M059J (cell line): ENCODE results near the gene C2orf68. TPM values are rescaled to one million over a fixed set of nuclear protein-coding genes. Genes with fewer than 3 reads are reported as not detected.
"Not testable (repeated sequence)": the region's sequence is repeated elsewhere in the genome, so short reads cannot be mapped to it uniquely, and the experiment has no call there.

ENCODE experiments used
- DNase-seq: peaks from one replicate; pipeline ENCODE4 v3.0.0-alpha.2; 2012; ENCODE audit warnings: low read depth
- total RNA-seq: library from RNA; depleted of rRNA; stranded (reverse); fragments of >200 nt; shearing (Covaris generic); gene quantifications from 2 replicates; pipeline ENCODE4 v1.2.3, GENCODE V29; 2014

C2orf68 gene
- total RNA-seq, 1 experiment from 2014 or later = 19.1 TPM

DNA sequence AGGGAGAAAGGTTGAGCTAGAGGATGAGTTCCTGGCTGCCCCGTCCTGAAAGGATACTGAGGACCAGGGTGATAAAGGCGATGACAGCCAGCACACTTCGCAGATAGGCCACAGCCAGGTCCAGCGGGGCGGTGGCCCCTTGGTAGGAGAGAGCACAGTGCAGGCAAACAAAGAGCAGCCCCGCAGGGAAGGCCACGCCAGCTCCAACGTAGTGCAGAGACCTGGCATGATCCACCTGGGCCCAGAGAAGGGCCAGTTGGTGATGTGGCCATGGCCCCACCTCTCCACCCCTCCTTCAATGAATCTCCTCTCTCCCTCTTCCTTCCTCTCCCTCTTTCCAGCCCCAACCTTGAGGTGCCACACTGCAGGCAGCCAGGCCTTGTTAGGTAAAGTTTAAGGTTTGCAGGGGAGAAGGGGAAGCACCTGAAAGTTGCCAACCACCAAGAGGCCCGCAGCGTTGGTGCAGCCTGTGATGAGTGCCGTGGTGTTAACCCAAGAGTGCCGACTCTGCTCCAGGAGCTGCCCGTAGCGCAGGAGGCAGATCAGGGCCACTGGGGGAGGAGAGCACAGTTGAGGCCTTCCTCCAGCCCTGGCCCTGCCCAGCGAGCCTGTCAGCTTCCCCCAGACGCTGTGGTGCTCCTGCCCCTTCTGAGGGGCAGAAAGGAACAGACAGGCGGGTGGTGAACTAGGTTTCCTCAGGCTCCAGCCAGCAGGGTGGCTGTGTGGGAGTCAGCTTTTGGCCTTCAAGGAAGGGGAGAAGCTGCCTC lies 12.2 kb downstream of the C2orf68 start:
- no peak for DNase-seq

DNA sequence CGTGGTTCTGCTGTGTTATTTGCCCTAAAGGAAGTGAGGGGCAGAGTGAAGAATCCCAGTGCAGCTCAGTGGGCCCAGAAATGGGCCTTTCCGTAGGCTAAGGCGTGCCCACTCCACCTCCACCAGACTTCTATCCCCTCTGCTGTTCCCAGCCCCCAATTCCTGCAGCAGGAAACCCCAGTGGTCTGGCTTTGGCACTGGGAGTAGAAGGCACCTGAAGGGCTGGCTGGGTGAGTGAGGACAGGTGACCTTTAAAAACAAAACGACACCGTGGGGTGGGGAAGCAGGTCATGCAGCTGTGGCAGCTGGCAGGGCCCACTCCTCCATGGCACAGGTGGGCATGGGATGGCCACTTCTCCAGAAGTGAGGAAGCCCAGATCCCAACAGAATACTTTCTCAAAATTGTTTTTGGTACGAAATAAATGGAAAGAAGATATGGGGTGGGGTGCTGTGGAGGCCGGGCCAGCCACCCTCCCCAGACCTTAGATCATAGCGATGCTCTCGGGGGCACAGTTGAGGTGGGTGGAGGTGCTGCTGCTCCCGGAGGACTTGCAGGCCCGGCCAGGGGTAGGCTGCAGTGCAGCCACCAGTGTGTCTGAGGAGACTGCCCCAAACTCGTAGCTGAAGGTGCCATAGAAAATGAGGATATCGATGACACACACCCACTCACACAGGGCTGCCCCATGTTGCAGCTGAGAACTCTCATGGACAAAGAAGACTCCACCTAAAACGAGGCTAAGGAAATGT lies 13.1 kb downstream of the C2orf68 start:
- no peak for DNase-seq

DNA sequence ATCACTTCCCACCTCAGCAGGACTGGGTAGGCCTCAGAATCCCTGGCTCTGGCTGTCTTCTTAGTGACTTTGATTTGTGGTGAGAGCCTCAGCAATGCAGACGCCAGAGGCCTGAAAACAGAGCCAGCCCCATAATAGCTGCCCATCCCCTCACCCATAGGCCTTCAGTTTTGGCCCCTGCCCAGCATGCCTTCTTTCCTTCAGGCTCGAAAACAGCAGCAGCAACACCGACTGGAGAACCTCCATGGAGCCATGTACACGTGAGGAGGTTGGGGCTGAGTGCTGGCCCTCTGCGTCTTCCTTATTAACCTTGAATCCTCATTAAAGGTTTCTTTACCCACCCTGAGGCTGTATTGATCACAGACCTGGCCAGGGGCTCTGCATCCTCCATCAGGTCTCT lies 14.6 kb downstream of the C2orf68 start:
- DNase-seq = no peak

DNA sequence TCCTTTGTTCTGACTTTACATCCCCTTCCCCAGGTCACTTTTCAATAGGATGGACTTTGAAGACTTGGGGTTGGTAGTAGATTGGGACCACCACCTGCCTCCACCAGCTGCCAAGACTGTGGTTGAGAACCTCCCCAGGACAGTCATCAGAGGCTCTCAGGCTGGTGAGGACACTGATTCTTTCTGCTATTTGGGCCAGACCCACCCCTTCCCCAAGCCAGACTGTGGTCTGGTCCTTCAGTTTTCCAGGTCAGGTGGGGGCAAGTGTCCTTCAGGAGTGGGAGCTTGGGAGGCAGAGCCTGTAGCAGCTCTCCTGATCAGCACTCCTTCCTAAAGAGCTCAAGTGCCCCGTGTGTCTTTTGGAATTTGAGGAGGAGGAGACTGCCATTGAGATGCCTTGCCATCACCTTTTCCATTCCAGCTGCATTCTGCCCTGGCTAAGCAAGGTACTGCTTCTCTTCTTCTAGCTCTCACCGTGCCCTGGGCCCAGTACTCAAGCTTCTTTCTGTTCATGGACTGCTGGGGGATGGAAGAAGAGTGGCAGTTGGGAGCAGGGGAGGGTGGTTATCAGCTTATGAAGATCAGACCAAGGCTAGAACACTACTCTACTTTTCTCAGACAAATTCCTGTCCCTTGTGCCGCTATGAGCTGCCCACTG lies 15.3 kb downstream of the C2orf68 start:
- no peak for DNase-seq

DNA sequence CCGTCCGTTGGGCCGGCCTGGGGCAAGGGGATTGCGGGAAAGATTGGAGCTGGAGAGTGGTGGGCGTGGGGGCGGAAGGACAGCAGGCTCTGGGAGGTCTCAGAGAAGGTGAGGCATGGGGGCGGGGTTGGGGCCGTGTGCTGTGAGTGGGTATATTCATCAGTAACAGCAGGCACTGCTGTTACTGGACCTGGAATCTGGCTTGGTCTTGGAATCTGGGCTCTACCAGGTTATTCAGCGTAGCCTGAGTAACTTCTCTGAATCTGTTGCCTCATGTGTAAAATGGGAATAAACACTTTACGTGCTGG lies 15.9 kb downstream of the C2orf68 start:
- no peak for DNase-seq

DNA sequence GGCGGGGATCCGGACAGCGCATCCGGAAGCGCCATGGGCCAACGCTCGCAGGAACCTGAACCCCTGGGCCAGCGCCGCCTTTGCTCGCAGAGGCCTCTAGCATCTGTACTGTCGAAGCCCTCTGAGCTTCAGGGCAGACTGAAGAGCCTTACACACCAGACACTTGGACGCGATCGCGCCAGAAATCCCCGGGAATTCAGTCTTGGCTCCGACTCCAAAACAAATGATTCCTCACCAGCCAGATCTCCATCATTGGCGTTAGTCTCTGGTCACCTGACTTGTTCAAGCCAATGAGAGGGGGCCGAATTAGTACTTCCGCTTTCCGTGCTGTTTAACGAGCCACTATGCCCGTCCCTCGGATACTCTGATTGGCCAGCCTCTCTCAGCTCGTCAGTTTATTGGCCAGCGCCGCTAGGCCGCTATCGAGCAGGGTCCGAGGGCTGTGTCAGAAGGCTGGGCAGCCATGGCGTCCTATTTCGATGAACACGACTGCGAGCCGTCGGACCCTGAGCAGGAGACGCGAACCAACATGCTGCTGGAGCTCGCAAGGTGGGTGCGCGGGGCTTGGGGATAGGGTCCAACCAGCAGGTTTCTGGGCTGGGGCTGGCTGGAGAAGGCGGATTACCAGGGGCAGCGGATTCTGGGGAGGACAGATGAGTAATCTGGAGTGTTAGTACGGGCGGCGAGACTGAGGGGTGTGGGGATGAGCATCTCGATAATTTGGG lies 16.4 kb downstream of the C2orf68 start, which contains the start of gene RNF181:
RNF181 (plus strand) TSS at position 445 of the 725 bp plus-strand sequence; CDS start at position 464, 19 bp downstream.
- peak; percentile 98 for DNase-seq

DNA sequence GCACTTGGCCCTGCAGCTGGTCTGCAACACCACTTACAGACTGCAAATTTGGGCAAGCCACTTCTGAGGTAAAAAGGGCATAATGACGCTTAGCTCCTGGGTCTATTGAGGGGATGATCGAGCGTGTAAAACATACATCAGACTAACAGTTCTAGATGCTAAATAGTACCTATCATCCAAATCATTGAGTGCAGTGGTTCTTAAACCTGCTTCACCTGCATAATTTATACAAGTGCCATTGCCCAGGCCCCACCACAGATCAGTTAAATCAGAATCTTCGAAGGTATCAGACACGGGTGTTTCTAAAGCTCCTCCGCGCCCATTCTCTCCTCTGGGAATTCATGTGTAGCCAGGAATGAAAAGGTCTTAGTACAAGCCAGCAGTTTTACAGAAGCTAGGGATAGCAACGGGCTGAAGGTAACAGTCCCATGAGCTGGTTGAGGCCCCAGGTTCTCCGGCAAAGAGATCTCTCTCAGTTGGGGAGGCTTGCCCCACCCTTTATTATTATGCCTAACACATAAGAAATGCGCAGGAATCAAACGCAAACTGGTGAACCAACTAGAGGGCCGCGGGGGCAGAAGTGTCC lies 17.1 kb downstream of the C2orf68 start:
- no peak for DNase-seq

DNA sequence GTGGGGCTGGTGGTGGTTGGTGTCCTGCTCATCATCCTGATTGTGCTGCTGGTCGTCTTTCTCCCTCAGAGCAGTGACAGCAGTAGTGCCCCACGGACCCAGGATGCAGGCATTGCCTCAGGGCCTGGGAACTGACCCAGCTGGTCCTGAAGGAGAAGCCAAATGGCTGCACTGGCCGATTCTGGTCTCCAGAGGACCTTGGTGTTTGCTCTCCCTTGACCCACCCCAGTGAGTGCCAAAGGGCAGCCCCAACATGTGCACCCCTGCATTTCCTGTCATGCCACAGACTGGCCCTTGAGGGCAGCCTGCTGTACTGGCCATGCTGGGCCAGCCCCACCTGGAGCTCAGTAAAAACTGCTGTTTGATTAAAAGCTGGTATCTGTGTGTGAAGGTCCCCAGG lies 18.8 kb downstream of the C2orf68 start:
- DNase-seq = no peak

DNA sequence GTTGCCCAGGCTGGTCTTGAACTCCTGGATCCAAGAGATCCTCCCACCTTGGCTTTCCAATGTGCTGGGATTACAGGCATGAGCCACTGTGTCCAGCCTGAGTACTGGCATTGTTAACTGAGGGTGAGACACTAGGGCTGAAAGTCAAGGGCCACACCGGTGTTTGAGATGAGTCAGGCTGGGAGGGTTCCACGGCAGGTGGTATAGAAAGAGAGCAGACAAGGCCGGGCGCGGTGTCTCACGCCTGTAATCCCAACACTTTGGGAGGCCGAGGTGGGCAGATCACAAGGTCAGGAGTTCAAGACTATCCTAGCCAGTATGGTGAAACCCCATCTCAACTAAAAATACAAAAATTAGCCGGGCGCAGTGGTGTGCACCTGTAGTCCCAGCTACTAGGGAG lies 19.6 kb downstream of the C2orf68 start:
- not testable (repeated sequence) for DNase-seq

DNA sequence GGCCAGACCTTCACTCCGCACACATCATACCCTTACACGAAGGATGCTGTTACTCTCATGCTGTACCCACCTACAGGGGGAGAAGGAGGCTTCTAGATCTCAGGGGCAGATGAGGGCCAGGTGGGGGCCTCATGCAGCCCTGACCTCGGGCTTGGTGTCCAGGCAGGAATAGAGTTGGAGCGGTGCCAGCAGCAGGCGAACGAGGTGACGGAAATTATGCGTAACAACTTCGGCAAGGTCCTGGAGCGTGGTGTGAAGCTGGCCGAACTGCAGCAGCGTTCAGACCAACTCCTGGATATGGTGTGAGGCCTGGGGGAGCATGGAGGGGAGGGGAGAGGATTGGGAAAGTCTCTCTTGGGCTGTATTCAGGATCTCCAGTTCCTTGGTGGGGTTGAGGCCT lies 20.3 kb downstream of the C2orf68 start:
- DNase-seq = no peak

DNA sequence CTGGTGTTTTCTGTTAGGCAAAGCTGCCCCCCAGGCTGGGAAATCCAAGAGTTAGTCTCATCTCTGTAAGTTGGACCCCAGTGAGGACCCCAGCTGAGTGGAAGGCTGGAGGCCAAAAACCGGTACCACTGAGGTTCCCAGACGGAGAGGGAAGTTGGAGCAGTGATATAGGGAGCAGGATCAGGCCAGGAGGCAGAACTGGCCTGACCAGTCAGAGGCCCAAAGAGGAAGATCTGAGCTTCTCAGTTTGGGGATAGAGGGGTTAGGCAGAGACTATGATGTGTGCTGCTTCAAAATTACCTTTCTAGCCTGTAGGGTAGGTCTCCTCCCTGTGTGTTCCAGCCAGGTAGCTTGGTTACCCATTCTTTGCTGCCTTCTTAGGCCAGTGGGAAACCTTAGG lies 20.9 kb downstream of the C2orf68 start:
- DNase-seq = no peak

DNA sequence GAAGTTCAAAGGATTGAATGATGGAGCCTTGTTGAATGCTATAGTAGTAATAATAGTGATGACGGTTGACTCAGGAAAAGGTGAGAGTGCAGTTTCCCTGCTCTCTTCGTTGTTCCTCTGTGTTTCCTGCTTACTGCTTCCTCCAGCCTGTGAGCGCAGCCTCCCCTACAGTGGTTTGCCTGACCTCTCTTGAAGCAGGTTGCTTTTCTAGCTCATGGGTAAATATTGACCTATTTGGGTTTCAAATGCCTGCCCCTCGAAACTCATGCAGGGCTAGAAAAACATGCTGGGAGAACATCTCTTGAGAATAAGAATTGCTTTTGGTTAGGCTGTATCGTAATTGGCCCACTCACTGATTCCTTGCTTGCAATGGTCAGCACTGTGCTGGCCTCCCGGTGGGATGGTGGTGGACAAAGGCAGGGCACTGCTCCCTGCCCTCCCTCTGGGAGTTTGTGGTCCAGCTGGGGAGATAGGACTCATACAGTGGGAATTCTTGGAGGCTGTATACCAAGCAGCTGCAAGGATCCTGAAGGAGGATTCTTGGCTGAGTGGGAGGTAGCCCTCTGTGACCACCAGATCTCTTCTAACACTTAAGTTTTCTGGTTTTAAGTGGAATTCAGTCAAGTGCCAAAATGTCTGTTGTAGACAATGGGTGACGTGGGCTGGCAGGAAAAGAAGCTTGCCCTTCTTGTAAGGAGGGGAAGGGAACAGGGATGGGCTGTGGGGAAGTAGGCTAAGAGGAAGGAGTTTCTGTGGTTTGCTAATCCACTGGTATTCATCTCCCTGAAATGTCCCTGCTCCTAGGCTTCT lies 21.7 kb downstream of the C2orf68 start:
- peak; percentile 82 for DNase-seq

DNA sequence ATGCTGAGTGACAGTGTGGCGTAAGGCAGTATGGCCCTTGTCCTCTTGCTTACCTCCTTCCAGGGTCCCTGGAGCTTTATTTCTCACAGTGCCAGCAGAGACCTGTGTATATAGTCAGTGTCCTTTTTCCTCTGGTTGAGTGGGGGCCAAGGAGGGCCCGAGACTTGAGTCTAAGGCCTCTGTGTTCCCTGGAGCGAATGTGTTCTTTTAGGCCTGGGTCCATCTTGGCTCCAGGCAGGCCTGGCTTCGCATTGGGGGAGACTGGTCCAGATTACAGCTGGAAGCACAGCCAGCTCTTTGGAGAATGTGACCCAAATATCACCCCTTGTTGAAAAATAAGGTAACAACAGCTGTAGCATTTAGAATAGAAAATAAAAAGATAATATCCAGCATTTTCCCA lies 22.7 kb downstream of the C2orf68 start:
- DNase-seq = no peak

DNA sequence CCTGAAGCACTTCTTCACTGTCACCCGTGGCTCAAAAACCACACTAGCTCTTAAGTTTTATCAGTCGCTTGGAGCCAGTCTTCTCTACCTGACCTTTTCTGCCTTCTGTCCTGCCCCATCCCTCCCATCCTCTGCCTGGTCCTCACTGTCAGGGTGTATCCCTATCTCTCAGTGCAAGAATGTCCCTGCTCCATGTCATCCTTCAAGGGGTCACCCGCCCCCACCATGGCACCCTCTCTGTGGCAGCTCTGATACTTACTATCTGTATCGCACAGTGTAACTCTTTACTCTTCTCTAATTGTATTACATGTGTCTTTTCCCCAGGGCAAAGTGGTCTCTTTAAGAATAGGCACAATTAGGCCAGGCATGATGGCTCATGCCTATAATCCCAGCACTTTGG lies 23.2 kb downstream of the C2orf68 start:
- no peak for DNase-seq

DNA sequence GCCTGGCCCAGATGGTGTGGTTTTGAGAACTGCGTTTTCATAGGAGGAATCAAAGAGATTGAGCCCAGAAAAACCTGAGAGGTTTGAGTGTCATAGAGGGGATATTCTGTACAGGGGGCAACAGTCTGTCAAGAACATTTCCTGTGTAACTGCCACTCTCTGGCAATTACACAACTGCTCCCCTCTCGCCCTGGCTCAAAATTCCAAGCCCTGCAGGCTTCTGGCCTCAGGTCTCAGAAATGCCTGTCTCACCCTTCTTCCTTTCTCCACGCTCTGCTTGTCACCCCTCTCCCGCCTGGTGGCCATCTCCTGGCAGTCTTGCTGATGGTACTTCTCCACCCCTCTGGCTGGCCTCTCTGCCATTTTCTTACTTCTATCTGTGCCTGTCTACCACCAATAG lies 23.6 kb downstream of the C2orf68 start:
- DNase-seq = no peak

DNA sequence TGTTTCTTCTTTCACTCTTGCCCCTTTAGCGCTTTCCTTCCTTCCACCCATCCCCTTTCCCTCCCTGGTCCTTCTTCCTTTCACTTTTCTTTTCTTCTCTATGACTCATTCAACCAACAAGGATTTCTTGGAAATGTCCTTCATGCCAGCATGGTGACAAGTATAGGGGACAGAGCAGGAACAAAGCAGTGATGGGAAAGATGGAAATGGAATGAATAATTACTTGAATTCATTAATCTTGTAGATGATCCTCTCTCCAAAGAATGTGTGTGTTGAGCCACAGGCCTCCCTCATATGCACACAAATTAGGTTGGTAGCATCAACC lies 26.1 kb downstream of the C2orf68 start:
- peak; percentile 87 for DNase-seq

DNA sequence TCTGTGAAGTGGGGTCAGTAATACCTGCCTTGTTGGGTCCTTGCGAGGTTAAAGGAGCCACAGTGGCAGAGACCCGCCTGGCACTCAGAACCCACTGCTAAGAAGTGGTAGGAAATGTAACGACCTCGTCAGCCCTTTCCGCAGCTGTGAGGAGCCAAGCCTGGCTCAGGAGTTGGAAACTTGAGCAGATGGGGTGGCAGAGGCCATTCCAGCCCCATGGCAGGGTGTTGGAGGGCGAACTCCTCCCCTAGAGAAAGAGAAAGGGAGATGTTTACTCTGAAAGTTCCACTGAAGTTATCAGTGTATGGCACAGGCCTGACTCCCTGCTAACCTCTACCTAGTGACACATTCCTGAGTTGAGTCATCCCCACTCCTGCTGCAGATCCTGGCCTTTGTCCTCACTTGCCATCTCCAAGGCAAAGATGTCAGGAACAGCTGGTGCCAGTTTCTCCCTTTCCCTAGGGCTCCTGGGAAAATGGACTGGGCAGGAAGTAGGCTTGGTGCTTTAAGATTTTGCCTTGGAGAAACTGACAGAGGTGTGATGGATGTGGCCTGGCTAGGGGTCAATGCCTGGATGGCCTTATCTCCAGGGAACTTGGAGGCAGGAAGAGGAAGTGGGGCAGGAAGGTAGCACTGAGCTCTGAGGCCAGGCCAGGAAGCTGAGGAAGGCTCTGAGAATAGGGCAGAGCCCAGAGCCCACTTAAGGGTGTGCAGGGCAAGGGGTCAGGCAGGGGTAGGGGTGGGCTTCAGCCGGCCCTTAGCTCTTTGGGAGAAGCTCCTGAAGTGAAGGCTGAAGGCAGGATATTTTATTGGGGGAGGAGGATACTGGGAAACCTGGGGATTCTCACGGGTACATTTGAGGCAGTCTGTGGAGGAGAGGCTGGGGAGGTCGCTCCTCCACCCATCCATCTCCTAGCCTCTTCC lies 26.7 kb downstream of the C2orf68 start:
- peak; percentile 95 for DNase-seq

DNA sequence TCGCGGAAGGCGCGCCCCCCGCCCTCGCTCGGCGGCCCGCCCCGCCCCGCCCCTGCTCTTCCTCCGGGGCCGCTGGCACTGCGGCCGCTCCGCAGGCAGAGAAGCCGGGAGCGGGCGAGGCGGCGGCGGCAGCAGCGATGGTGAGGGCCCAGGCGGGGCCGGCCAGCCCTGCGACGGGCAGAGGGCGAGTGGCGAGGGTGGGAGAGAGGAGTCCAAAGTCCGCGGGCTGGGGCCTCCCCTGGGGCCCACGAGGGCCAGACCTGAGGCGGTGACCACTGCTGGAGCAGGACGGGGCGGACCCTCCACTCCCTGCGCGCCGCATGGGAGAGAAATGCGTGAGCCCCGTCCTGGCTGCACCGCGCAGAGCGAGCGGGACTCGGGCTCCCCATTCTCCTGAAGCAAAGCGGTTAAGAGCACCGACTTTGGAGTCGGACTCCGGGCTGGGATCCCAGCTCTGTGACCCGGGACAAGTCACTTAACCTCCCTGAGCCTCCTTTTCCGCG lies 27.5 kb downstream of the C2orf68 start, which contains the start of gene VAMP5:
VAMP5 (plus strand) TSS at position 78 of the 503 bp plus-strand sequence; CDS start at position 138, 60 bp downstream.
- DNase-seq = peak; percentile 30

DNA sequence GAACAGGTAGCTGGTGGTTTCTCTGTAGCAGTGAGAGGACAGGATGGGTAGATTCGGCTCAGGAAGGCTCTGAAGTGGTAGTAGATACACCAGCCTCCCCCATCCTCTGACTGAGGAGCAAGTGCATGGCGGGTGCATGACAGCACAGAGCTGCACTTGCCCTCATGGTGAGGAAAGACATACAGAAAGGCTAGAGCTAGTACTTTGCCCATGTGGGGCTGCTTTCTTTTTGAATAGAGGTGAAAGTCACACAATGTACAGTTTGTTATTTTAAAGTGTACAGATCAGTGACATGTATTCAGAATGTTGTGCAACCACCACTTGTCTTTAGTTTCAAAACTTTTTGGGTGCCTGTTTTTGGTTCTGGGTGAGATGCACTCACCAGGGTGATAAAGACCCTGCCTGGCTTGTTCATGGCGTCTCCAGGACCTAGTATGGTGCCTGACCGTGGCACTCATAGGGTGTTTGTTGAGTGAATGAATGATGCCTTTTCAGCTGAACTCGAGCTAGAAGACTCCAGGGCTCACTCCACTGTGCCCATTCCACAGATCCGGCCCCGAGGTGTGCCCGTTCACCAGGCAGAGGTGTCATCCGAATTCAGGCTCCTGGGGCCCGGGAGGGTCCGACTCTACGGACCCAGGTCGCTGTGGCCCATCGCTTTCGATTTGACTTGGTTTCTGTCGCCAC lies 28.1 kb downstream of the C2orf68 start:
- DNase-seq = no peak
